HAP-1 (cell line): Measurements from ENCODE around the gene TJP1.
A peak's percentile ranks its signal among the peaks of the same experiment; 100 is the strongest.
"Not testable (repeated sequence)": the region's sequence is repeated elsewhere in the genome, so short reads cannot be mapped to it uniquely, and the experiment has no call there.

Experiments
- DNase-seq, 2 experiments: peaks; one replicate each; pipeline ENCODE4 v3.0.0-alpha.2; 2016 to 2020; ENCODE audit warnings: low spot score in 2 of 2
- H3K27me3 ChIP-seq: fragments of 250-450 bp; sonication (Bioruptor Pico); 2 replicates; pipeline ENCODE4 v1.5.1; 2020; ENCODE audit warnings: low read depth, mild to moderate bottlenecking, moderate library complexity
- H3K36me3 ChIP-seq: fragments of 250-450 bp; sonication (Bioruptor Pico); replicated peaks from 2 replicates; pipeline ENCODE4 v1.5.1; 2020; ENCODE audit warnings: mild to moderate bottlenecking
- H3K4me1 ChIP-seq: fragments of 250-450 bp; sonication (Bioruptor Pico); 2 replicates; pipeline ENCODE4 v1.5.1; 2020; ENCODE audit warnings: mild to moderate bottlenecking
- H3K4me3 ChIP-seq: fragments of 250-450 bp; sonication (Bioruptor Pico); 2 replicates; pipeline ENCODE4 v1.5.1; 2020; ENCODE audit warnings: mild to moderate bottlenecking, moderate library complexity
- H3K9me3 ChIP-seq: fragments of 250-450 bp; sonication (Bioruptor Pico); 2 replicates; pipeline ENCODE4 v1.5.1; 2020; ENCODE audit warnings: mild to moderate bottlenecking, moderate library complexity
- in situ Hi-C: fragments of 300-500 bp; cut with MboI; formaldehyde crosslinking; loops from 3 replicates; pipeline ENCODE4 v1.14.3; 2020; ENCODE audit warnings: low sequenced_read_pairs, inconsistent platforms, mixed read lengths

Gene TJP1

GRCh38 chr15:29800491-29801366 is 21.5 kb downstream of the TJP1 start:
- H3K27me3 ChIP-seq = no peaks in the 10 kb centered on the region
- in situ Hi-C loops = no loop called here
- H3K4me3 ChIP-seq = no peak overlapping the region
- no peaks in the 10 kb centered on the region; the same call in 1 of the 2 replicates for H3K4me1 ChIP-seq
- H3K9me3 ChIP-seq = 0 out of 2 replicates have a peak, but pooled peaks cover 3% of the 10 kb centered on the region
- no peak for DNase-seq
- no peaks in the 10 kb centered on the region for H3K36me3 ChIP-seq

- Histone ChIP-seq H3K9me3 (0 out of 2 replicates have a peak, but pooled peaks cover 3% of the 10 kb centered on the region), H3K36me3 (no peaks in the 10 kb centered on the region), H3K27me3 (no peaks in the 10 kb centered on the region), H3K4me3 (no peak overlapping the region), H3K4me1 (no peaks in the 10 kb centered on the region; the same call in 1 of the 2 replicates)
- in situ Hi-C loops = no loop called here
- no peak for DNase-seq
Measured at GRCh38 chr15:29799859-29800258, 22.4 kb downstream of the TJP1 start.

- H3K4me3 ChIP-seq = no peak overlapping the region
- H3K9me3 ChIP-seq = 0 out of 2 replicates have a peak, but pooled peaks cover 6% of the 10 kb centered on the region
- no peak for DNase-seq
- peaks cover 8% of the 10 kb centered on the region for H3K36me3 ChIP-seq
- H3K4me1 ChIP-seq = no peaks in the 10 kb centered on the region
- in situ Hi-C loops = no loop called here
- H3K27me3 ChIP-seq = no peaks in the 10 kb centered on the region
Measured at GRCh38 chr15:29795610-29796009, 26.7 kb downstream of the TJP1 start.

- H3K4me1 ChIP-seq = no peaks in the 10 kb centered on the region
- no peak overlapping the region for H3K4me3 ChIP-seq
- 0 out of 2 replicates have a peak, but pooled peaks cover 6% of the 10 kb centered on the region for H3K9me3 ChIP-seq
- H3K36me3 ChIP-seq = peaks cover 8% of the 10 kb centered on the region
- H3K27me3 ChIP-seq = no peaks in the 10 kb centered on the region
- in situ Hi-C loops = no loop called here
- no peak for DNase-seq
Measured at GRCh38 chr15:29792426-29793159, 29.7 kb downstream of the TJP1 start.

- Histone ChIP-seq H3K9me3 (0 out of 2 replicates have a peak, but pooled peaks cover 3% of the 10 kb centered on the region), H3K4me3 (no peak overlapping the region), H3K27me3 (no peaks in the 10 kb centered on the region), H3K36me3 (peaks cover 8% of the 10 kb centered on the region), H3K4me1 (peaks cover 5% of the 10 kb centered on the region)
- in situ Hi-C loops = no loop called here
- DNase-seq = no peak
Measured at GRCh38 chr15:29790607-29791006, 31.7 kb downstream of the TJP1 start.

GRCh38 chr15:29789871-29790270 is 32.4 kb downstream of the TJP1 start:
- H3K4me3 ChIP-seq = no peak overlapping the region
- H3K36me3 ChIP-seq = peaks cover 8% of the 10 kb centered on the region
- in situ Hi-C loops = no loop called here
- 0 out of 2 replicates have a peak, but pooled peaks cover 3% of the 10 kb centered on the region for H3K9me3 ChIP-seq
- no peaks in the 10 kb centered on the region for H3K27me3 ChIP-seq
- H3K4me1 ChIP-seq = peaks cover 13% of the 10 kb centered on the region
- DNase-seq = no peak

GRCh38 chr15:29788433-29789034 is 33.7 kb downstream of the TJP1 start:
- Histone ChIP-seq H3K4me1 (peaks cover 16% of the 10 kb centered on the region), H3K4me3 (no peak overlapping the region), H3K36me3 (no peaks in the 10 kb centered on the region; the same call in 1 of the 2 replicates), H3K27me3 (no peaks in the 10 kb centered on the region), H3K9me3 (no peaks in the 10 kb centered on the region)
- DNase-seq = no peak
- in situ Hi-C loops = no loop called here

GRCh38 chr15:29787767-29788166 is 34.5 kb downstream of the TJP1 start:
- in situ Hi-C loops = no loop called here
- Histone ChIP-seq H3K27me3 (no peaks in the 10 kb centered on the region), H3K4me1 (peaks cover 16% of the 10 kb centered on the region), H3K36me3 (no peaks in the 10 kb centered on the region; the same call in 1 of the 2 replicates), H3K4me3 (no peak overlapping the region), H3K9me3 (no peaks in the 10 kb centered on the region)
- no peak for DNase-seq

- in situ Hi-C loops = no loop called here
- no peaks in the 10 kb centered on the region for H3K27me3 ChIP-seq
- no peak overlapping the region for H3K4me3 ChIP-seq
- peak in 1 of 2 experiments; percentile 12 for DNase-seq
- H3K4me1 ChIP-seq = peaks cover 16% of the 10 kb centered on the region
- no peaks in the 10 kb centered on the region; the same call in 1 of the 2 replicates for H3K36me3 ChIP-seq
- H3K9me3 ChIP-seq = no peaks in the 10 kb centered on the region; the same call in 1 of the 2 replicates
Measured at GRCh38 chr15:29785642-29786041, 36.6 kb downstream of the TJP1 start.

GRCh38 chr15:29785136-29785535 is 37.1 kb downstream of the TJP1 start:
- Histone ChIP-seq H3K9me3 (no peaks in the 10 kb centered on the region; the same call in 1 of the 2 replicates), H3K4me1 (peaks cover 16% of the 10 kb centered on the region), H3K4me3 (no peak overlapping the region), H3K27me3 (no peaks in the 10 kb centered on the region), H3K36me3 (no peaks in the 10 kb centered on the region; the same call in 1 of the 2 replicates)
- in situ Hi-C loops = no loop called here
- no peak for DNase-seq

GRCh38 chr15:29784413-29784812 is 37.9 kb downstream of the TJP1 start:
- no peak for DNase-seq
- no peak overlapping the region for H3K4me3 ChIP-seq
- H3K4me1 ChIP-seq = peaks cover 16% of the 10 kb centered on the region
- no peaks in the 10 kb centered on the region; the same call in 1 of the 2 replicates for H3K36me3 ChIP-seq
- H3K9me3 ChIP-seq = no peaks in the 10 kb centered on the region; the same call in 1 of the 2 replicates
- in situ Hi-C loops = no loop called here
- H3K27me3 ChIP-seq = no peaks in the 10 kb centered on the region

- DNase-seq, H3K9me3 ChIP-seq, H3K4me3 ChIP-seq, H3K27me3 ChIP-seq, in situ Hi-C loops, H3K36me3 ChIP-seq: not testable (repeated sequence)
- H3K4me1 ChIP-seq = peaks cover 16% of the 10 kb centered on the region
Measured at GRCh38 chr15:29782816-29783215, 39.5 kb downstream of the TJP1 start.

- H3K4me1 ChIP-seq = peaks cover 29% of the 10 kb centered on the region
- no peak for DNase-seq
- in situ Hi-C loops = no loop called here
- H3K27me3 ChIP-seq = no peaks in the 10 kb centered on the region
- H3K4me3 ChIP-seq = no peak overlapping the region
- H3K36me3 ChIP-seq = no peaks in the 10 kb centered on the region; the same call in 1 of the 2 replicates
- no peaks in the 10 kb centered on the region; the same call in 1 of the 2 replicates for H3K9me3 ChIP-seq
Measured at GRCh38 chr15:29778382-29778781, 43.9 kb downstream of the TJP1 start.
